ENCODE data around the gene DSCAML1.

The DSCAML1 gene

GRCh38 chr11:117467770-117468169 lies 329.2 kb downstream of the DSCAML1 start:
- TF ChIP-seq CTCF (IDR thresholded peaks at IDR 0.05; ENCODE audit: insufficient read depth, low read depth, low read length, missing control alignments), result no peak
- no peak for DNase-seq (ENCODE audit: low read depth)
- H3K4me3 ChIP-seq (ENCODE audit: low read depth, low read length), result no peak overlapping the region

GRCh38 chr11:117466966-117467365 lies 330.1 kb downstream of the DSCAML1 start:
- TF ChIP-seq CTCF (IDR thresholded peaks at IDR 0.05; ENCODE audit: insufficient read depth, low read depth, low read length, missing control alignments), result no peak
- no peak for DNase-seq (ENCODE audit: low read depth)

GRCh38 chr11:117465236-117465997 lies 331.6 kb downstream of the DSCAML1 start:
- TF ChIP-seq CTCF (IDR thresholded peaks at IDR 0.05; ENCODE audit: insufficient read depth, low read depth, low read length, missing control alignments), result no peak
- no peak overlapping the region for H3K4me3 ChIP-seq (ENCODE audit: low read depth, low read length)
- no peak for DNase-seq (ENCODE audit: low read depth)

More at GRCh38 chr11:117466966-117467365, 330.1 kb downstream of the DSCAML1 start:
- H3K4me3 ChIP-seq (ENCODE audit: low read depth, low read length), result no peak overlapping the region

- no peak for TF ChIP-seq CTCF (IDR thresholded peaks at IDR 0.05; ENCODE audit: insufficient read depth, low read depth, low read length, missing control alignments)
- no peak for DNase-seq (ENCODE audit: low read depth)
- H3K4me3 ChIP-seq (ENCODE audit: low read depth, low read length), result no peak overlapping the region
Measured at GRCh38 chr11:117464778-117465177, 332.2 kb downstream of the DSCAML1 start.

- H3K4me3 ChIP-seq (ENCODE audit: low read depth, low read length), result no peak overlapping the region
- no peak for TF ChIP-seq CTCF (IDR thresholded peaks at IDR 0.05; ENCODE audit: insufficient read depth, low read depth, low read length, missing control alignments)
- DNase-seq (ENCODE audit: low read depth), result no peak
Measured at GRCh38 chr11:117462864-117463247, 334.2 kb downstream of the DSCAML1 start.

- H3K4me3 ChIP-seq (ENCODE audit: low read depth, low read length), result no peak overlapping the region
- no peak for TF ChIP-seq CTCF (IDR thresholded peaks at IDR 0.05; ENCODE audit: insufficient read depth, low read depth, low read length, missing control alignments)
- DNase-seq (ENCODE audit: low read depth), result no peak
Measured at GRCh38 chr11:117462183-117462863, 334.7 kb downstream of the DSCAML1 start.

All from GM12865 (cell line).